Activated CD4-positive, alpha-beta T cell treated with anti-CD3 and anti-CD28 coated beads, Interleukin-2, amount 50 U/mL, for 4 hours (primary cell): Measurements from ENCODE around the gene ADAMTSL4.

Experiments
- DNase-seq, 2 experiments: peaks; one replicate each; pipeline ENCODE4 v3.0.0-alpha.2; 2020

ADAMTSL4 gene

GRCh38 chr1:150535511-150536287, 13.5 kb upstream of the ADAMTSL4 start:
- DNase-seq, result no peak

- no peak for DNase-seq
Measured at GRCh38 chr1:150536836-150537731, 12.1 kb upstream of the ADAMTSL4 start.

GRCh38 chr1:150537732-150538684, 11.2 kb upstream of the ADAMTSL4 start:
- DNase-seq, result no peak

- no peak for DNase-seq
Measured at GRCh38 chr1:150543500-150544143, 5.6 kb upstream of the ADAMTSL4 start.

- DNase-seq, result no peak
Measured at GRCh38 chr1:150544204-150544603, 5.0 kb upstream of the ADAMTSL4 start.

- no peak for DNase-seq
Measured at GRCh38 chr1:150545486-150546032, 3.6 kb upstream of the ADAMTSL4 start.

GRCh38 chr1:150546294-150546937, 2.8 kb upstream of the ADAMTSL4 start:
- no peak for DNase-seq

GRCh38 chr1:150548324-150548631, 930 bp upstream of the ADAMTSL4 start:
- DNase-seq, result no peak

GRCh38 chr1:150549496-150550221, 451 bp downstream of the ADAMTSL4 start:
- no peak for DNase-seq

GRCh38 chr1:150550222-150551050, 1.2 kb downstream of the ADAMTSL4 start:
- no peak for DNase-seq

GRCh38 chr1:150551051-150551783, 2.0 kb downstream of the ADAMTSL4 start:
- no peak for DNase-seq

- DNase-seq, result no peak
Measured at GRCh38 chr1:150551784-150552127, 2.5 kb downstream of the ADAMTSL4 start.

- no peak for DNase-seq
Measured at GRCh38 chr1:150552128-150552910, 3.1 kb downstream of the ADAMTSL4 start.

- DNase-seq, result no peak
Measured at GRCh38 chr1:150552911-150553289, 3.7 kb downstream of the ADAMTSL4 start.

GRCh38 chr1:150553392-150554085, 4.3 kb downstream of the ADAMTSL4 start:
- no peak for DNase-seq

GRCh38 chr1:150554086-150554452, 4.9 kb downstream of the ADAMTSL4 start:
- DNase-seq, result no peak

GRCh38 chr1:150555198-150555970, 6.2 kb downstream of the ADAMTSL4 start:
- no peak for DNase-seq
